ENCODE results near the gene SBF1.

DNA sequence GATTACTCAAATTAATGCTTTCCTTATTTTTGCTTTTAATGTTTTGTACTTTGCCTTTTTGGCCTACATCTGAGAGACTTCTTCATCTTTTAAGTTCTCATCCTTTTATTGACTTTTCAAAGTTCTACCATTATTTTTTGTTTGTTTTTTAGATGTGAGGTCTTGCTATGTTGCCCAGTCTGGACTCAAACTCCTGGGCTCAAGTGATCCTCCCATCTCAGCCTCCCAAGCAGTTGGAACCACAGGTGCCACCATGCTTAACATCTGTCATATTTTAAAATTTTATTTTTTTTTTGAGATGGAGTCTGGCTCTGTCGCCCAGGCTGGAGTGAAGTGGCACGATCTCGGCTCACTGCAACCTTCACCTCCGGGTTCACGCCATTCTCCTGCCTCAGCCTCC, 73.9 kb downstream of the SBF1 start:
- TF ChIP-seq, protein P1, sequence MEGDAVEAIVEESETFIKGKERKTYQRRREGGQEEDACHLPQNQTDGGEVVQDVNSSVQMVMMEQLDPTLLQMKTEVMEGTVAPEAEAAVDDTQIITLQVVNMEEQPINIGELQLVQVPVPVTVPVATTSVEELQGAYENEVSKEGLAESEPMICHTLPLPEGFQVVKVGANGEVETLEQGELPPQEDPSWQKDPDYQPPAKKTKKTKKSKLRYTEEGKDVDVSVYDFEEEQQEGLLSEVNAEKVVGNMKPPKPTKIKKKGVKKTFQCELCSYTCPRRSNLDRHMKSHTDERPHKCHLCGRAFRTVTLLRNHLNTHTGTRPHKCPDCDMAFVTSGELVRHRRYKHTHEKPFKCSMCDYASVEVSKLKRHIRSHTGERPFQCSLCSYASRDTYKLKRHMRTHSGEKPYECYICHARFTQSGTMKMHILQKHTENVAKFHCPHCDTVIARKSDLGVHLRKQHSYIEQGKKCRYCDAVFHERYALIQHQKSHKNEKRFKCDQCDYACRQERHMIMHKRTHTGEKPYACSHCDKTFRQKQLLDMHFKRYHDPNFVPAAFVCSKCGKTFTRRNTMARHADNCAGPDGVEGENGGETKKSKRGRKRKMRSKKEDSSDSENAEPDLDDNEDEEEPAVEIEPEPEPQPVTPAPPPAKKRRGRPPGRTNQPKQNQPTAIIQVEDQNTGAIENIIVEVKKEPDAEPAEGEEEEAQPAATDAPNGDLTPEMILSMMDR (IDR thresholded peaks at IDR 0.05) = no peak
- TF ChIP-seq POLR2A (IDR thresholded peaks at IDR 0.05) = no peak

Measured in heart left ventricle (tissue), 13 donors.